ENCODE measurements around the gene WDR38.

Gene WDR38

DNA sequence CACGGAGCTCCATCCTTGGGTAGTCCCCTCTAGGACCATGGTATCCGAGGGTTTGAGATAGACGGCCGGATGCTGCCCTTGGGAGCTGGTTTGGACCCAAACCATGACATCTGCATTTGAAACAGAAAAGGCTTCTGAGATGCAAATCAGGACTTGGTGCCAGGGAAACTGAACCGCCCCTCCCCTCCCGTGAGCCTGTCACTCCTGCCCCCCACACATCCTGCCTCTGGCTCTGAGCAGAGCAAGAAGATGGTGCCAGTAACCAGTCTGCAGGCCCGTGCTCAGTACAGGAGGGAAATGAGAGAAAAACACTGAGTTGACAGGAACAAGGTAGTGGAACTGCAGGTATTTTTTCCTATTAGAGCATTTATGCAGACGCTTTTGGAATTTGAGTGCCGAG is 27.2 kb downstream of the WDR38 start:
- no peak overlapping the region for H3K27ac ChIP-seq (ENCODE audit: low read depth, low read length)
- H3K79me2 ChIP-seq (ENCODE audit: control insufficient read depth, low read length) = peaks cover 3% of the 10 kb centered on the region
- H3K27me3 ChIP-seq (ENCODE audit: control insufficient read depth, low read length) = no peaks in the 10 kb centered on the region
- no peak overlapping the region for H3K4me3 ChIP-seq (ENCODE audit: low read length)
- peaks cover 3% of the 10 kb centered on the region; the same call in 1 of the 2 replicates for H4K20me1 ChIP-seq (ENCODE audit: control insufficient read depth, insufficient read depth, low read depth, low read length)
- H3K4me1 ChIP-seq (ENCODE audit: control insufficient read depth, low read length) = peaks cover 9% of the 10 kb centered on the region
- no peaks in the 10 kb centered on the region for H3K9me2 ChIP-seq (replicated peaks; ENCODE audit: control insufficient read depth, low read length)
- H3K4me2 ChIP-seq (ENCODE audit: low read length) = no peak overlapping the region
- H3K9me3 ChIP-seq (ENCODE audit: control insufficient read depth, insufficient read depth, low read length) = no peaks in the 10 kb centered on the region
- TF ChIP-seq EZH2phosphoT487 (IDR thresholded peaks at IDR 0.05; ENCODE audit: borderline replicate concordance, low read length) = no peak
- TF ChIP-seq, protein P1, sequence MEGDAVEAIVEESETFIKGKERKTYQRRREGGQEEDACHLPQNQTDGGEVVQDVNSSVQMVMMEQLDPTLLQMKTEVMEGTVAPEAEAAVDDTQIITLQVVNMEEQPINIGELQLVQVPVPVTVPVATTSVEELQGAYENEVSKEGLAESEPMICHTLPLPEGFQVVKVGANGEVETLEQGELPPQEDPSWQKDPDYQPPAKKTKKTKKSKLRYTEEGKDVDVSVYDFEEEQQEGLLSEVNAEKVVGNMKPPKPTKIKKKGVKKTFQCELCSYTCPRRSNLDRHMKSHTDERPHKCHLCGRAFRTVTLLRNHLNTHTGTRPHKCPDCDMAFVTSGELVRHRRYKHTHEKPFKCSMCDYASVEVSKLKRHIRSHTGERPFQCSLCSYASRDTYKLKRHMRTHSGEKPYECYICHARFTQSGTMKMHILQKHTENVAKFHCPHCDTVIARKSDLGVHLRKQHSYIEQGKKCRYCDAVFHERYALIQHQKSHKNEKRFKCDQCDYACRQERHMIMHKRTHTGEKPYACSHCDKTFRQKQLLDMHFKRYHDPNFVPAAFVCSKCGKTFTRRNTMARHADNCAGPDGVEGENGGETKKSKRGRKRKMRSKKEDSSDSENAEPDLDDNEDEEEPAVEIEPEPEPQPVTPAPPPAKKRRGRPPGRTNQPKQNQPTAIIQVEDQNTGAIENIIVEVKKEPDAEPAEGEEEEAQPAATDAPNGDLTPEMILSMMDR (IDR thresholded peaks at IDR 0.05; ENCODE audit: low read depth, low read length, poor library complexity, severe bottlenecking) = no peak
- peaks cover 57% of the 10 kb centered on the region for H3K36me3 ChIP-seq (ENCODE audit: control insufficient read depth, low read length)
- peaks cover 30% of the 10 kb centered on the region for H3F3A ChIP-seq (ENCODE audit: control insufficient read depth, insufficient read depth)

DNA sequence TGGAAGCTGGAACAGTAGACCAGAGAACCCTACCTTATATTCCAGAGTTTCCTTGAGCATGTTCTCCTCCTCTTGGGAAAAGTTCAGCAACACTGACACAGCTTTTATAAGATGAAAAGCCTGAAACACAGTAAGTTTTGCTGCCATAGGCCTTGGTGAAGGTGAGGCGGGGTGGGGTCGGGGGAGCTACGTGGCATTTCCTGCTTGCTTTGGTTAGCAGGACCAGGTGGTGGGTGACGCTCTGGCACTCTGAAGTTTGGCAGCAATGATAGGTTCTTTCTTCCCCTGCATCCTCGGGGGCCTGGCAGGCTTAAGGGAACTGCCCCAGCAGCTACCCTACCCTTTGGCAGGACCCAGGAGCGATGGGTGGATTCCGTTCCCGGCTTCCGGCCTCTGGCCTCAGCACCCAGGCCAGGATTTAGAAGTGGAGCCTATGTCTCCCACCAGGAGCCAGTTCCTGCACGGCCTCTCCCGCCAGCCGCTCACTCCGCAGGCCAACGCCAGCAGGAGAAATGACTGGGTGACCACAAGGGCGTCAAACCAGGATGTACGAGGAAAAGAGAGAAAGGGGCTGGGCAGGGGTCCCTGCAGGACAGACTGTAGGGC is 28.0 kb downstream of the WDR38 start:
- H3K79me2 ChIP-seq (ENCODE audit: control insufficient read depth, low read length) = no peaks in the 10 kb centered on the region
- no peaks in the 10 kb centered on the region for H3K9me2 ChIP-seq (replicated peaks; ENCODE audit: control insufficient read depth, low read length)
- no peak overlapping the region for H3K4me3 ChIP-seq (ENCODE audit: low read length)
- H3K36me3 ChIP-seq (ENCODE audit: control insufficient read depth, low read length) = peaks cover 53% of the 10 kb centered on the region
- H3K27me3 ChIP-seq (ENCODE audit: control insufficient read depth, low read length) = no peaks in the 10 kb centered on the region
- TF ChIP-seq, protein P1 (IDR thresholded peaks at IDR 0.05; ENCODE audit: low read depth, low read length, poor library complexity, severe bottlenecking) = no peak
- no peak for TF ChIP-seq EZH2phosphoT487 (IDR thresholded peaks at IDR 0.05; ENCODE audit: borderline replicate concordance, low read length)
- H3F3A ChIP-seq (ENCODE audit: control insufficient read depth, insufficient read depth) = peaks cover 30% of the 10 kb centered on the region
- H3K4me1 ChIP-seq (ENCODE audit: control insufficient read depth, low read length) = peaks cover 9% of the 10 kb centered on the region
- H4K20me1 ChIP-seq (ENCODE audit: control insufficient read depth, insufficient read depth, low read depth, low read length) = peaks cover 3% of the 10 kb centered on the region; the same call in 1 of the 2 replicates
- no peak overlapping the region for H3K4me2 ChIP-seq (ENCODE audit: low read length)
- H3K9me3 ChIP-seq (ENCODE audit: control insufficient read depth, insufficient read depth, low read length) = no peaks in the 10 kb centered on the region
- H3K27ac ChIP-seq (ENCODE audit: low read depth, low read length) = no peak overlapping the region

DNA sequence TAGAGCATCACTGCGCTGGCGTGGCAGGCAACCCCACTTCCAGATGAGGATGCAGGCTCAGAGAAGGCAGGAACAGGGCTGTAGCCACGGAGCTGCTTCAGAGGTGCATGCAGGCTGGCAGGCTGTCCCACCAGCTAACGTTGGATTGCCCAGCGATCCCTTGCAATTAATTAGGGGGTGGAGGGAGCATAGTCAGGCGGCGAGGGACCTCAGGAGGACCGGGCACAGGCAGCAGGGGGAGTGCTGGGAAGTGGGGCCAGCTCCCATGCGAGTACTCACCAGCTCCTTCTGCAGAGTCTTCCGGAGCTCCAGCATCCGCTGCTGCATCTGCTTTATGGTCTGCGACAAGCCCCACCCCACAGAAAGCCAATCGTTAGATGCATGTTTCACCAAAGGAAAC is 29.0 kb downstream of the WDR38 start:
- H4K20me1 ChIP-seq (ENCODE audit: control insufficient read depth, insufficient read depth, low read depth, low read length) = peaks cover 3% of the 10 kb centered on the region; the same call in 1 of the 2 replicates
- H3K9me3 ChIP-seq (ENCODE audit: control insufficient read depth, insufficient read depth, low read length) = no peaks in the 10 kb centered on the region
- peaks cover 46% of the 10 kb centered on the region for H3K36me3 ChIP-seq (ENCODE audit: control insufficient read depth, low read length)
- TF ChIP-seq, protein P1 (IDR thresholded peaks at IDR 0.05; ENCODE audit: low read depth, low read length, poor library complexity, severe bottlenecking) = no peak
- TF ChIP-seq EZH2phosphoT487 (IDR thresholded peaks at IDR 0.05; ENCODE audit: borderline replicate concordance, low read length) = no peak
- H3K27ac ChIP-seq (ENCODE audit: low read depth, low read length) = no peak overlapping the region
- no peaks in the 10 kb centered on the region for H3K9me2 ChIP-seq (replicated peaks; ENCODE audit: control insufficient read depth, low read length)
- peaks cover 9% of the 10 kb centered on the region for H3K4me1 ChIP-seq (ENCODE audit: control insufficient read depth, low read length)
- H3K4me2 ChIP-seq (ENCODE audit: low read length) = no peak overlapping the region
- H3K4me3 ChIP-seq (ENCODE audit: low read length) = no peak overlapping the region
- no peaks in the 10 kb centered on the region for H3K79me2 ChIP-seq (ENCODE audit: control insufficient read depth, low read length)
- no peaks in the 10 kb centered on the region for H3K27me3 ChIP-seq (ENCODE audit: control insufficient read depth, low read length)
- peaks cover 24% of the 10 kb centered on the region for H3F3A ChIP-seq (ENCODE audit: control insufficient read depth, insufficient read depth)
